Nephron progenitor cell (in vitro differentiated cells): ENCODE data around the gene MTFP1.

Experiments used
- DNase-seq: peaks from one replicate; pipeline ENCODE4 v3.0.0; 2021
- H3K27ac Mint-ChIP-seq: 2 replicates; pipeline ENCODE4 v1.8.0; 2021; ENCODE audit warnings: mild to moderate bottlenecking, moderate library complexity, mixed read lengths
- H3K27me3 Mint-ChIP-seq: 2 replicates; pipeline ENCODE4 v1.8.0; 2021; ENCODE audit warnings: mild to moderate bottlenecking, low read depth, mixed read lengths; ENCODE audit not compliant: poor library complexity
- H3K36me3 Mint-ChIP-seq: 2 replicates; pipeline ENCODE4 v1.8.0; 2021; ENCODE audit warnings: low read depth, mixed read lengths
- H3K4me1 Mint-ChIP-seq: 2 replicates; pipeline ENCODE4 v1.8.0; 2021; ENCODE audit warnings: mixed read lengths
- H3K4me3 Mint-ChIP-seq: 2 replicates; pipeline ENCODE4 v1.8.0; 2021; ENCODE audit warnings: mild to moderate bottlenecking, moderate library complexity, mixed read lengths
- H3K9me3 Mint-ChIP-seq: 2 replicates; pipeline ENCODE4 v1.8.0; 2021; ENCODE audit warnings: mild to moderate bottlenecking, moderate library complexity, mixed read lengths
- CTCF ChIP-seq: fragments of 200-600 bp; sonication (generic); IDR thresholded peaks from 2 replicates; pipeline ENCODE4 v1.5.0; 2021; ENCODE audit warnings: antibody characterized with exemption

MTFP1 gene

GRCh38 chr22:30393322-30393680, 32.3 kb upstream of the MTFP1 start:
- Mint-ChIP-seq H3K4me1 (peaks cover 50% of the 10 kb centered on the region), H3K27ac (no peak overlapping the region), H3K27me3 (peaks cover 32% of the 10 kb centered on the region), H3K9me3 (peaks cover 23% of the 10 kb centered on the region), H3K4me3 (no peak overlapping the region), H3K36me3 (no peaks in the 10 kb centered on the region)
- TF ChIP-seq CTCF: no peak
- DNase-seq: no peak

- no peak overlapping the region for H3K27ac Mint-ChIP-seq
- H3K9me3 Mint-ChIP-seq: peaks cover 23% of the 10 kb centered on the region
- H3K27me3 Mint-ChIP-seq: peaks cover 36% of the 10 kb centered on the region
- TF ChIP-seq CTCF: no peak
- peaks cover 55% of the 10 kb centered on the region for H3K4me1 Mint-ChIP-seq
- no peaks in the 10 kb centered on the region for H3K36me3 Mint-ChIP-seq
- H3K4me3 Mint-ChIP-seq: no peak overlapping the region
- no peak for DNase-seq
These were observed 31.7 kb upstream of the MTFP1 start for GRCh38 chr22:30393885-30394284.

- Mint-ChIP-seq H3K27ac (no peak within 1 kb of the TSS), H3K36me3 (no peaks in the 10 kb centered on the region), H3K4me3 (peak within 1 kb of the TSS; percentile 84), H3K4me1 (peaks cover 60% of the 10 kb centered on the region), H3K9me3 (no peaks in the 10 kb centered on the region), H3K27me3 (peaks cover 36% of the 10 kb centered on the region)
- TF ChIP-seq CTCF: no peak
- DNase-seq: peak; percentile 76
These were observed 28.5 kb upstream of the MTFP1 start, which contains the start of gene SEC14L2 for GRCh38 chr22:30396871-30397655. Gene SEC14L2, plus strand, starts transcription at chr22:30397018. Its CDS starts 99 bp downstream, at chr22:30397117.

GRCh38 chr22:30397656-30398635, 27.6 kb upstream of the MTFP1 start:
- peaks cover 54% of the 10 kb centered on the region for H3K4me1 Mint-ChIP-seq
- no peaks in the 10 kb centered on the region for H3K36me3 Mint-ChIP-seq
- DNase-seq: no peak
- H3K4me3 Mint-ChIP-seq: peak overlapping the region; percentile 84
- H3K9me3 Mint-ChIP-seq: no peaks in the 10 kb centered on the region
- TF ChIP-seq CTCF: no peak
- no peak overlapping the region for H3K27ac Mint-ChIP-seq
- H3K27me3 Mint-ChIP-seq: peaks cover 36% of the 10 kb centered on the region

GRCh38 chr22:30398685-30399680, 26.6 kb upstream of the MTFP1 start:
- Mint-ChIP-seq H3K4me3 (peak overlapping the region; percentile 84), H3K27me3 (peaks cover 31% of the 10 kb centered on the region), H3K9me3 (no peaks in the 10 kb centered on the region), H3K4me1 (peaks cover 44% of the 10 kb centered on the region), H3K27ac (no peak overlapping the region), H3K36me3 (peaks cover under 1% of the 10 kb centered on the region)
- TF ChIP-seq CTCF: no peak
- no peak for DNase-seq
